ENCODE results near the gene UST.
"Not testable (repeated sequence)": the region's sequence is repeated elsewhere in the genome, so short reads cannot be mapped to it uniquely, and the experiment has no call there.

Gene UST

DNA sequence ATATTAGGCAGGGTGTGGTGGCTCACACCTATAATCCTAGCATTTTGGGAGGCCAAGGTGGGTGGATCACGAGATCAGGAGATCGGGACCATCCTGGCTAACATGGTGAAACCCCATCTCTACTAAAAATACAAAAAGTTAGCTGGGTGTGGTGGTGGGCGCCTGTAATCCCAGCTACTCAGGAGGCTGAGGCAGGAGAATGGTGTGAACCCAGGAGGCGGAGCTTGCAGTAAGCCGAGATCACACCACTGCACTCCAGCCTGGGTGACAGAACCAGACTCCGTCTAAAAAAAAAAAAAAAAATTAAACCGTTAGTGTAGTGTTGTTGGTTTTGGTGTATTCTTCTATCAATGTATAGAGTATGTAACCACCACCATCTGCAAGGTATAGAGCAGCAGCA lies 133.9 kb downstream of the UST start:
- not testable (repeated sequence) for DNase-seq

DNA sequence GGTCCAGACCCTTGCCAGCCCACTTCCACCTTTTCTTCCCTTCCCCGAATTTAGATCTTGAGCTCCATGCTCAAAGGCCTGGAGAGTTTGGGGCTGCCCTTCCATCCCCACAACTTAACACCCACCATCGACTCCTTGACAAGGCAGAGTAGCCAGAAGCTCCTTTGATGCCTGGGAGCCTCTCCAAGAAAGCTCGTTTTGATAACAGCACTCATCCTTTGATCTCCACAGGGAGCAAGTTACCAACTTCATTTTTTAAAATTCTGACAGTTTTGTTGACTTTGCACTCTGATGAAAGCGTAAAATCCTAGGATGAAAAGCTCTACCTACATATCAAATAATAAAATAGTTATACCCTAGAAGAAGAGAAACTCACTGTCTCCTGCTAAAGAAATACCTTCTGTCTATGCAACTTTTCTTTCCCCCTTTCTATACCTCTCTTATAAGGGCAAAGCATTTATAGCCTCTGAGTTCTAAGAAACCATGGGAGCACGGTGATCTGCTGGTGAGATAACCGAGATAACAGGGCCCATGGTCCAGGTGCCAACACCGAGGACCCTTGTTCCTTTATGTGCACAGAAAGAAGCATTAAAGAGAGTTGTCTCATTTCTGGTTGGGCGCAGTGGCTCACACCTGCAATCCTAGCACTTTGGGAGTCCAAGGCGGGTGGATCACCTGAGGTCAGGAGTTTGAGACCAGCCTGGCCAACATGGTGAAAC lies 134.9 kb downstream of the UST start:
- DNase-seq = no peak

DNA sequence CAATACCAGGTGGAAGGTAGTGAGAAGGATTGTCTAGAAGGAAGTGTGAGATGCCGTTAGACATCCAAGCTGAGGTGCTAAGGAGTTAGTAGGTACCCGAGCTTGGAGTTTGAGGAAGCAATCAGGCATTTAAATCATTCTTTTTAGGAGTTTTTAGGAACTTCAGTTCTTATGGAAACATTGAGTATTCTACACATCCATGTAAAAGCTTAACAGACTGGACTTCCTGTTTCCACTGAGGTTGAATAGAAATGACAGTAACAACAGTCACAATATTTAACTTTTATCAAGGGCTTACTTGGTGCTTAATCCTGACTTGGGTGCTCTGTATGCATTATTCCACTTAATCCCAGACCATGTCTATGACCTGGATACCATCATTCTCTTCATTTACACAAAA lies 136.4 kb downstream of the UST start:
- no peak for DNase-seq

DNA sequence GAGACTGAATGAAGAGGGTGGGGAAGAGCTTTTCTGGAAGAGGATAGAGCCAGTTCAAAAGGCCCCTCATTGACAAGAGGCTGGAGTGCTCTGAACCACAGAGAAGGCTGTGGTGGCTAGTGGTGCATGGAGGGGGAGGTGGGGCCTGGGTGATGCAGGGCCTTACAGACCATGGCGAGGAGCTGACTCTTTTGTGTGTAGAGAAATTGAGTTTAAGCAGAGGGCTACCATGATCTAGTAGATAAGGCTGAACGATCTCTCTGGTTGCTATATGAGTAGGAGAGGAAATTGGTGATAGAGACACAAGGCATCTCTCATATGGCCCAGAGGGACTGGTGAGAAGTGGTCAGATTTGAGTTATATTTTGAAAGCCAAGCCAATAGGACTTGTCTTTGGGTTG lies 137.6 kb downstream of the UST start:
- no peak for DNase-seq

DNA sequence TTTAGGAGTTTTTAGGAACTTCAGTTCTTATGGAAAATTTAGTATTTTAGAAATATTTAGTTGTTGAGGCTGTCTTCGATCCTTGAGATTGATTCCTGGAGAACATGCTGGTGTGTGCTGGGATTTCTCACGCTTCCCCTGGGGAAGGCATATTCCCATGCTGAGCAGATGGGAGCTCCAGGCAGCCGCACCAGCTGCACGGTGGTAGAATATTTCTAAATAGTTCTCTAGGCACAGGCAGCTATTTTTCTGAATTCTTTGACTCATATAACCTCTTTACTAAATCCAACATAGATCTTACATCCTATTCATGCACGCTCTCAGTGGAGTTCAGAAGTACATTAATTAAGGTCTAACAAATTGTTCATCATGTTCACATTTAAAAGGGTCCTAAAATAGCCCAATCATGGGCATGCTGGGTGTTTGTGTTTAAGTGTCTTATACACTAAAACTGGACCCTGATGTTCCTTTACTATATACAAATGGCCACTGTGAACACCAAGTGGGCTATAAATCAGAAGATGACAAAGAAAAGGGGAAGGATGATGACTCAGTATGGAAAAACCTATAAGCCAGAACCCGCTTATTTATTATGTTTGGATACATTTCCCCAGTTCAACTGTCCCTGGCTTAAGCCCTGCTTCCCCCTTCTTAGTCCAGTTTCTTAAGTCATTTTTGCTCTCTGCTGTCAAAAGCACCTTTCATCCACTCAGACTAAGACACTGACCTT lies 138.5 kb downstream of the UST start:
- DNase-seq = no peak

DNA sequence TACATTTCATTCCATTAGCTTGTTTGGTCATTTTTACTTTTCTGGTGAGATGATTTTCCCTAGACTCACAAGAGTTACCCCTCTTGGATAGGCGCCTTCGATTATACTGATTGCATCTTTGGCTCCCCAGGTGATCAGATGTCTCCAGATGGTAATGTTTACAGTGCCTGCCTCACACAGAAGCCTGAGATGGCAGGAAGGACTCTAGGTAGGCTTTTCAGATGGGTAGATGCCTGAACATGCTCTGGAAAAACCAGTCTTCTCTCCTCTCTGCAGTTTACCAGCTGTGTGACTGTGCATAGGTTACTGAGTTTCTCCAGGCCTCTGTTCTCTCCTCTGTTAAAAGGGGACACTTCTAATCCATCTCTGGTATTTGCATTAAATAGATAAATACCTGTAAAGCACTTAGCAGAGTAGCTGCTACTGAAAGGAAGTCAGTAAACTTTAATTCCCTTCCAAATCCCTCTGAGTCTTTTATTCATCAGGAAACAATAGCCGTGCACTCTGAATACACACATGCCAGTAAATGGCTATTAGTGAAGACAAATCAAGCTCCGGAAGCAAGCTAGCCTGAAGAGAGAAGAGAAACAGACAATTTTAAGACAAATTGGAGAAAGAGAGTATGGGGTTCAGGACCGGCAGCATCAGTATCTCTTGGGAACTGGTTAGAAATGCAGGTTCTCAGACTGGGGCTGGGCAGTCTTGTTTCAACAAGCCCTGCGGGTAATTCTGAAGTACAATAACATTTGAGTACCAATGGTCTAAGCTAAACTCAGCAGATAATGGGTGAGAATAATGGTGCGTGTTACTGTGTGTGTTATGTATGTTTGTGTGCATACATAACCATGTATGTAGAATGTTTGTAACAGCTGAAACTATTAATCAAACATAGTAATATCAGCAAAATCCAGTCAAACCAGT lies 139.4 kb downstream of the UST start:
- no peak for DNase-seq

DNA sequence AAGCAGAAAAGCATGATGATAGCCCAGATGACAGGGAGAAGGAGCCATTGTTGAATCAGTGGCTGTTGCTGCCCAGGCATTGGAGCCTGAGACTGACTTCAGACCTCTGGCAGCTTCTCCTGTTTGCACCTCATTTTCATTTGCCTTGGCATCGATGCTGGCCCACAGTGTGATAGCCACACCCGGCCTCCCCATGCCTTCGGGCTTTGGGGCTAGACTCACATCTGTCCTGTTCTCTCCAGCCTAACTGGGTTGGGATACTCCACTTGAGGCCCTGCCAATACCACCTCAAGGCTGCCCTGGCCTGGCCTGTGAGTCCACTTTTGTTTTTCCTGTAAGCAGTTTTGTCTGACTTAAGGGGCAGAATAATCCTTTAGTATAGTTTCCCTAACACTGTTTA lies 140.4 kb downstream of the UST start:
- no peak for DNase-seq

DNA sequence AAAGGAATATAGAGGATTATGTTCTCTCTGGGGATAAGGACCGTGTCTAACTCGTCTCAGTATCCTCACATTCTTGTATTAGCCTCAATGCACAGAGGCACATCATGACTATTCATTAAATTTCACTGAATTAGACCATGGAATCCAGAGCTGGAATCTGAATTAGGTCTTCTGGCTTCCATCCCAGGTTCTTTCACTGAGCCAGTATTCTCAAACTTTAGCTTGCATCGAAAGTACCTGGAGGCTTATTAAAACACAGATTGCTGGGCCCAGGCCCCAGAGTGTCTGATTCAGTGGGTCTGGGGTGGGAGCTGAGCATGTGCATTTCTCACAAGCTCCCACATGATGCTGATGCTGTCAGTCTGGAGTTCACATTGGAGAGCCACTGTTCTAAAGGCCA lies 142.0 kb downstream of the UST start:
- no peak for DNase-seq

DNA sequence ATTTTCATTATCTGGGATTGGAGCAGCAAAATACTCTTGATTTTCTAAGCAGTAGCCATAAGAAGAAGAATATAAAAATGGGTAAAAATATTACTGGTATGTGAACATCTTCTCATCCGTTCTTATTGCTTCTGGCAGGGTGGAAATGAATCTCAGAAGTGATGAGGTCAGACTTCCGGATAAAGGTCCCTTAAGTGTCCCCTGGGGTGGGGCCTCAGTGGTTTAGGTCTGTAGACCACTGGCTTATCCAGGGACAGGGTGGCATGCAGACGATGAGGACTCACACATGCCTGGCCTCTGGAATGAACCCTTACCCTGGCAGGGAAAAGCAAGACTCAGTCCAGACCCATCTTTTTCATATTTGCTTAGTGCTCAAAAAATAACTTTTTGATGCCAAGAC lies 143.3 kb downstream of the UST start:
- no peak for DNase-seq

DNA sequence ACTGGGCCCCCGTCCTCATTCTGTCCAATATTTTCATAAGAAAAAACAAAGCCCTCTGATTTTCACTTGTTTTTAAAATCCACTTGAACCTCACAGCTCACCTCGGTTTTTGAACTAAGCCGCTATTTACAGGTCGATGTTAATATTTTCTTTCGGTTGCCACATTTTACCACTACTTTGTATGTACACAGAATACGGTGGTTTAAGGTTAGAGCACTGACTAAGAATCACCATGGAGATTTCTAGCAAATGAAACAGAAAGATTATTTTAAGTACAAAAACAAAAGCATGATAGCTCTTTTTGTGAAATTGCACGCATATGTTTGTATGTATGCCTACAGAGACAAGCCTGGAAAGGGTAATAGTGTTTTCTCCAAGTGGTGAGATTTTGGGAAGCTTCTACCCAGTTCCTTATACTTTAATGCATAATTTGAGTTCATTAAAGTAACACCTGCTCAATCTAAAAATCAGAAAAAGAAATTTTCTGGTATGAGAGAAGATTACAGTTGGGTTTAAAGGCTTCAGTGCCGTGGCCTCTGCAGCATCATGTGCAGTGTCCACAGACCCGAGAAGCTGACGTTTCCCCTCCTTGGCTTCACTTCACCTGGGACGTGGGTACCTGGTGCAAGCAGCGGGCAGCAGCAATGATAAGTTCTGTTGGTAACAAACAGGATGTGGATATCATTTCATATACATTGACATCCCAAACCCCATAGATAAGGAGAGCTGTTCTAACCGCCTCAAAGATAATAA lies 144.0 kb downstream of the UST start:
- DNase-seq = no peak

DNA sequence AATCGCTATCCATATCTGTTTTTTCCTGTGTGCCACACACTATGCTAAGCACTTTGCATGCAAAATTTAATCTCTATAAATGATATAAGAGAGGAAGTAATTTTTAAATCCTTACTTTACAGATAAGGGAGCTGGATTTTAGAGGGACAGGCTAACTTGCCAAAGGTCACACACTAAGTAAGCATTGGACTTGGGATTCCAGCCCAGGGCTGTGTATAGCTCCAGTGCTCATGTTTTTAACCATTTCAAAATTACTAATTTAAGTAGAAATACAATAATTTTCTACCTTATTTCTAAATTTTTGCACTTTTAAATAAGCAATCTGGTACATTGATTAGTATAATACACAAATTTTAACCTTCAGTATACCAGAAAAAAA lies 144.6 kb downstream of the UST start:
- DNase-seq = no peak

DNA sequence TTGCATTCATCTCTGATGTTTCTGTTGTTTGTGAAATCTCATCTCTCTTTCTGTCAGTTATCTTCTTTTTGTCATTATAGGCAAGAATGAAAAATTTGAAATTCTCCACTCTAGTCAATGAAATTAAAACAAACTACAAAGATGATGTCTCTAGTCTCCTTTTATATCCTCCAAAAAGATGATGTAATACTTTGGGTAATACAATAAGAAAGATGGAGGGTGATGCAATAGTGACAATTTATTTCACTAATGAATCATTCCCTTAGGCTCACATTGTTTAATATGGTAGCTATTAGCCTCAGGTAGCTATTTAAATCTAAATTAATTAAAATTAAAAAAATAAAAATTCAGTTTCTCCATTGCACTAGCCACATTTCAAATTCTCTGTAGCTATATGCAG lies 145.4 kb downstream of the UST start:
- no peak for DNase-seq

DNA sequence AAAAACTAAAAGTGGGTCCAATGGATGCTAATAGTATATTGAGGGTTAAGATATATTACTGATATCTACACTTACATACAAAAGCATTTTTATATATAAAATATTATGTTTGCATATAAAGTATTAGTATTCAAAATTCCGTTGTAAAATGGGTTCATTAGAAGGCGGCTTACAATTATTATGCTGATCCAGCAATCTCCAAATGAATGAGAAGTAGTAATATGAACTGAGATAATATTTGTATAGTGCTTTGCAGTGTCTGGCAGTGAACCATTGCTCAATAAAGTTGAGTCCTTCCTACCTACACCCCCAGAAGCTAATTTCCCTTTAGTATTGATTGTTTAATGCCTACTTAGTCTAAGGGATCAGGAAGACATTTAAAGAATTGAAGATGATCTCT lies 146.2 kb downstream of the UST start:
- DNase-seq = no peak

DNA sequence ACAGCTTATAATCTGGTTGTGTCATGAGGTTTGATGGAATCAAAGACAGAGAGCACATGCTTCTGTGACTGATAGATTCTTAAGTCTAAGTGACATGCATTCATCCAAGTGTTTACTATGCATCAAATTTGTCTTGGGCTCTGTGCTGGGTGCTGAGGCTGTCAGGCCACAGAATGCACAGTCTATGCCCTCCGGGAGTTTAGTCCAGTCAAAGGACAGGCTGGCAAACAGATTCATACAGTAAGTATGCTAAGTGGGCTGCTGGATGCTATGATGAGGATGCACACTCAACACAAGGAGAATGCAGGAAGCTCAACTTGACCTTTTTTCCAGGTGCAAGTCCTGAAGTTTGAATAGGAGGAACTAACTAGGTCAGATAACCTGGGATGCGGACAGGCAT lies 146.7 kb downstream of the UST start:
- DNase-seq = no peak

DNA sequence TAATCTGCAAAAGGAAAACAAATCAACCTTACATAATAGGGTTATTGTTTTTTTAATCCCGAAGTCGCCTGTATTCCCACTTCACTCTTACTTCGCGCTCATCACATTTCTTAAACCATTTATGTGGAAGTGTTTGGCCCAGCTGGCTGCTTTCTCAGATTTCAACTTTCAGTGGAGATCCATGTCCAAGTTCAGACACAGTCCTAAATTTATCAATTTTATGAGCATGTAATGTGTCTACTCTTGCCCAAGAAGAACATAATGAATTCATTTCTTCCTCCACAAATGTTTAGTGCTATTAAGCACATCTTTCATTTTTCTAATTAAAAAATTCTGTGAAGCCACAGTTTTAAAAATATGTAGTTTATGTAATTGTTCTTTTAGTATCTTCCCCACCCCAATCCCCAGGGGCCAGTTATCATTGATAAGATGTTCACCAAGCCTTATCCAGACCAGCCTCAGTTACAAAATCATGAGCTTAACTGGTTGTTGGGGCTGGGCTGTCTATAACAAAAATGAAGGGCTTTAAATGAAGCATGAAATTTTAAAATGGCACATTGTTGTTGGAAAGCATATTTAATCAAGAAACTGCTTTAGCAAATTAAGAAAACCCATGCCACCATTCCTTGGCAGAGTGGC lies 151.7 kb downstream of the UST start:
- no peak for DNase-seq

DNA sequence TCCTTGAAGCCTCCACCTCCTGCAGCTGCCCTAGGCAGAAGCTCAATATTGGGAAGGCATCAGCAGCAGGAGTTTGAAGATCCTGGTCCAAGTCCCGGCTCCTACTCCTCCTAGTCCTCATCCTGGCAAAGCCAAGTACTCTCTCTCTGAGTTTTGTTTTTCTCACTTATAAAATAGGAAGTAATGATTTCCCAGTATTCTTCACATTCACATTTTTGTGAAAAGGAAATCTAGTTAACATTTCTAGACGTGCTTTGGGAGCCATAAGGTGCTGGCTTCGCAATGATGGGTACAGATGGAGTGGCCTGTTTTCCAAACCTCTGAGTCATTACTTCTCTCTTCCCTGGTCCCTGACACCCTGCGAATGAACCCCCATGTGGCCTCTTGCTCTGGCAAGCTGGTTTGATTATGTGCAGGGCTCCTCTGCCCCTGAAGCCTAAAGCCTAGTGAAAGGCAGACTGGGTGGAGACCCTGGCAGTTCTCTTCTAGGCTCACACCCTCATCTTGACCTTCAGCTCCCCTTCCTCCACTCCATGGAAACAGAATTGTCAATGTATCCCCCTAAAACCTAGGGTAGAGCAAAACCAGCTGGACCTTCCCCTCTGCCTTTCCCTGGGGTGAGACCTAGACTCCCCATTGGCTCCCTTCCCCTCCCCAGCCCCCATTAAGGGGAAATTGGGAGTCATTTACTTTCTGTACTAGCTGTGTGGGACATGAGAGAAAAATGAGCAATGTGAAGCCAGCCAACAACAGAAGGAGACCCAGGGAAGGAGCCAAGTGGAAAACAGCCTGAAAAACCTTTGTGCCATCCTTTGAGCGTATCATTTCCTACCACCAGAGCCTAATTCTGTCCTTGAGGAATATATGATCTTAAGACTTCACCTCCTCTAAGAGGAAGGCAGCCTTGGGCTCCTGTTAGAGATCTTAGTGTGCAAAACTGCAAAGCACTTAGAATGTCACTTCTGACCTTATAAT lies 158.4 kb downstream of the UST start:
- no peak for DNase-seq

DNA sequence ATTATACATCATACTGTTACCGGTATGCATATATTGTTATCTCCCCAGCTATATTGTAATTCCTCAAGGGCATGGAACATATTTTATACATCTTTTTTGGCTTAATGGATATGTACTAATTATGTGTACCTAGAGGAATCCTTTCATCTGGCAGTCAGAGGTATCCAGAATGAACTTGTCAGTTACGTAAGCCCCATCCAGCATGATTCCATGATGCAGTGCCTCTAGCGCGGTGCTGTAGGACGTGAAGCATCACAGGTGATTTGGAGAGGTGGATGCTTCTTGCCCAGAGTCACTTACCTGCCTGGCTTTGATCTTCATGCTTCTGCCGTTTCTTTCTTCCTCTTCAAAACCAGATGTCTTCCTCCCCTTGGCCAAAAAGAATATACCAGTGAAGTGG lies 159.1 kb downstream of the UST start:
- DNase-seq = no peak

DNA sequence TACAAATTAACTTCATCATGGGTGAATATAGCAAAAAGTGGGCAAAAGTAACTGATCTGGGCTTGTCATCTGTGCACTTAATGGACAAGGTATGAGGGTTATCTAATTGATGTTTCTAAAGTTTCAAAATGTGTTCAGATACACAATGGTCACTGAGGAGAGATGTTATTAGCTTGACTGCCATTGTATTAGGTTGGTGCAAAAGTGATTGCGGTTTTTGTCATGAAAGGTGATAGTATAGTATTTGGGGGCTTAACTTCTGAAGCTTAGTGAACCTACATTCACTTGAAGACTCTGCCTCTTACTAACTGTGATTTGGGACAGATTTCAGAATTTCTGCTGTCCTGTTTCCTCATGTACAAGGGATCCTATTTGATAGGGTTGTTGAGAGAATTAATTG lies 159.6 kb downstream of the UST start:
- no peak for DNase-seq

DNA sequence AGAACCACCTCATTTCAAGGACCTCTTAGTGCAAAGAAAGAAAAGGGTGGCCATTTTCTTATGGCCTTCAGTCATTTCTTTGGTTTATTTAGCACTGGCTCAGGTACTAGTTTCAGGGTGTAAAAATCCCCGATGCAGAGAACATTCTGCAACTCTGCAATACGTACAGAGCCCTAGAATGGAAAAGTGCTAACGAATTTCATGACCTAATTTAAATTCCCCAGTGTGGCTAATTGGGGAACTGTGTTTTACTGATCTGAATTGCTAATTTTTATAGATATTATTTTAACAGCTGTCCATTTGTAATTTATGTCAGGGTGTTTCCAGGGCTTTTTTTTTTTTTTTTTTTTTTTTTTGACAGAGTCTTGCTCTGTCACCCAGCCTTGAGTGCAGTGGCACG lies 160.7 kb downstream of the UST start:
- DNase-seq = no peak

DNA sequence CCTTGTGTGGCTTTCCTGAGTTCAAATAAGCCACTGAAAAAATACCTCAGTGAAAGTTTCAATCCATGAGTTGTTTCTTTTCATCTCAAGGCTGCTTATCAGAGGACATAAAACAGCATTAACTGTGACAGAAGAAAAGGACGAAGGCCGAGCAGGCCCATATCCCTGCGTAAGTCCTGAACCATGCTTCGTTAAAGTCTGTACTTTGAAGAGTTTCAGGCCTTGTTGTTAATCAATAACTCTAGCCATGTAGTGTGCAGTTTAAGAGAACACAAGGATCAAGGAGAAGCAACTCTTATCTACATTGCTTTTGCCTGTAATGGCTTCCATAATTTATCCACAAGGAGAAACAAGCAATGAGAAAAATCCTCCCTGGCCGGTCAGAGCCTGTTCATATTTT lies 165.4 kb downstream of the UST start:
- DNase-seq = no peak

DNA sequence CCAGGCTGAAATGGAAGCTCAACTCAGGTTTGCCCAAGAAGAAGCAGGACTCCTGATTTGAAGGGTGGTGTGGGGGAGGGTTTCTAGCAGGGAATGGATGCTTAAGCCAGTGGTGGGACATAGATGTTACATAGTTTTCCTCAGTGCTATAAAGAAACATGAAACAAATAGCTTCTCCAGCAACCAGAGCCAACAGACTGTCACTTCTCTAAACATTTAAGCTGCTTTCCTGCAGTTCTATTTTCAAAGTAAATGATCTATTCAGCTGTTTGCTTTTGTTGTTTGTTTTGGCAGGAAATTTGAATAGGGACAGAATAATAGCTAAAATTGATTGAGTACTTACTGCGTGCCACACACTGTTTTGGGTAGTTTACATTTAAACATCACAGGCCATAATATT lies 169.0 kb downstream of the UST start:
- DNase-seq = no peak
